BE2C (cell line): ENCODE measurements around the gene ATP7B.

Source experiments
- DNase-seq: peaks from one replicate; pipeline ENCODE4 v3.0.0-alpha.2; 2020
- H3K27me3 ChIP-seq: fragments of 250-450 bp; sonication (Bioruptor Pico); 2 replicates; pipeline ENCODE4 v1.5.1; 2020; ENCODE audit warnings: mild to moderate bottlenecking
- H3K36me3 ChIP-seq: fragments of 250-450 bp; sonication (Bioruptor Pico); 2 replicates; pipeline ENCODE4 v1.5.1; 2020; ENCODE audit warnings: mild to moderate bottlenecking
- H3K4me1 ChIP-seq: fragments of 250-450 bp; sonication (Bioruptor Pico); 2 replicates; pipeline ENCODE4 v1.5.1; 2020
- H3K4me3 ChIP-seq: 2 replicates; pipeline ENCODE4 v1.5.1; 2011; ENCODE audit warnings: low read depth, low read length
- H3K9me3 ChIP-seq: fragments of 250-450 bp; sonication (Bioruptor Pico); 2 replicates; pipeline ENCODE4 v1.5.1; 2020
- CTCF ChIP-seq: IDR thresholded peaks from 2 replicates; pipeline ENCODE4 v1.5.1; 2012; ENCODE audit warnings: mild to moderate bottlenecking, low read depth, low read length

Gene ATP7B

GRCh38 chr13:51953347-51954195, 57.7 kb downstream of the ATP7B start:
- DNase-seq = no peak
- no peaks in the 10 kb centered on the region for H3K4me1 ChIP-seq
- no peaks in the 10 kb centered on the region for H3K9me3 ChIP-seq

GRCh38 chr13:51950722-51951121, 60.5 kb downstream of the ATP7B start:
- Histone ChIP-seq H3K4me1 (no peaks in the 10 kb centered on the region), H3K4me3 (no peak overlapping the region), H3K36me3 (no peaks in the 10 kb centered on the region), H3K9me3 (no peaks in the 10 kb centered on the region), H3K27me3 (no peaks in the 10 kb centered on the region)
- no peak for TF ChIP-seq CTCF
- no peak for DNase-seq

More at GRCh38 chr13:51953347-51954195, 57.7 kb downstream of the ATP7B start:
- no peaks in the 10 kb centered on the region for H3K36me3 ChIP-seq
- no peaks in the 10 kb centered on the region for H3K27me3 ChIP-seq
- H3K4me3 ChIP-seq = no peak overlapping the region
- no peak for TF ChIP-seq CTCF

GRCh38 chr13:51946163-51946669, 65.0 kb downstream of the ATP7B start:
- DNase-seq = no peak
- TF ChIP-seq CTCF = no peak
- Histone ChIP-seq H3K36me3 (no peaks in the 10 kb centered on the region), H3K4me3 (no peak overlapping the region), H3K9me3 (no peaks in the 10 kb centered on the region), H3K4me1 (no peaks in the 10 kb centered on the region), H3K27me3 (no peaks in the 10 kb centered on the region)

- no peaks in the 10 kb centered on the region for H3K27me3 ChIP-seq
- H3K4me1 ChIP-seq = no peaks in the 10 kb centered on the region
- DNase-seq = no peak
- no peaks in the 10 kb centered on the region for H3K36me3 ChIP-seq
- TF ChIP-seq CTCF = no peak
- H3K9me3 ChIP-seq = no peaks in the 10 kb centered on the region
- no peak overlapping the region for H3K4me3 ChIP-seq
Observed at GRCh38 chr13:51945149-51945548, 66.1 kb downstream of the ATP7B start.

- Histone ChIP-seq H3K36me3 (no peaks in the 10 kb centered on the region), H3K4me1 (no peaks in the 10 kb centered on the region), H3K4me3 (no peak overlapping the region), H3K27me3 (no peaks in the 10 kb centered on the region), H3K9me3 (no peaks in the 10 kb centered on the region)
- no peak for DNase-seq
- no peak for TF ChIP-seq CTCF
Observed at GRCh38 chr13:51944428-51944827, 66.8 kb downstream of the ATP7B start.

GRCh38 chr13:51943721-51944120, 67.5 kb downstream of the ATP7B start:
- Histone ChIP-seq H3K4me3 (no peak overlapping the region), H3K4me1 (no peaks in the 10 kb centered on the region), H3K36me3 (no peaks in the 10 kb centered on the region), H3K9me3 (no peaks in the 10 kb centered on the region), H3K27me3 (no peaks in the 10 kb centered on the region)
- no peak for DNase-seq
- TF ChIP-seq CTCF = no peak
